T-helper 17 cell (primary cell): ENCODE measurements around the gene ECE1. TPM values are rescaled to one million over a fixed set of nuclear protein-coding genes. Genes with fewer than 3 reads are reported as not detected.
"Not testable (repeated sequence)": the region's sequence is repeated elsewhere in the genome, so short reads cannot be mapped to it uniquely, and the experiment has no call there.

Experiments
- ATAC-seq: fragments of 150-1000 bp; cut with Tn5 transposase; 2 replicates; pipeline ENCODE4 v1.10.0; 2021; ENCODE audit warnings: mild to moderate bottlenecking, moderate library complexity
- DNase-seq, 3 donors: peaks; one replicate each; pipeline versions ENCODE4 v3.0.0 to v3.0.0-alpha.2; 2020 to 2021
- H3K9me3 ChIP-seq: one replicate; pipeline ENCODE4 v1.7.0; 2013; ENCODE audit warnings: low read length, mild to moderate bottlenecking; ENCODE audit not compliant: control insufficient read depth, poor library complexity, severe bottlenecking
- H3K27ac Mint-ChIP-seq: one replicate; pipeline ENCODE4 v1.8.0; 2022; ENCODE audit warnings: mild to moderate bottlenecking, moderate library complexity, mixed read lengths
- H3K27me3 Mint-ChIP-seq: one replicate; pipeline ENCODE4 v1.8.0; 2022; ENCODE audit warnings: mixed read lengths
- H3K36me3 Mint-ChIP-seq: one replicate; pipeline ENCODE4 v1.8.0; 2022; ENCODE audit warnings: low read depth, mixed read lengths
- H3K4me1 Mint-ChIP-seq: one replicate; pipeline ENCODE4 v1.8.0; 2022; ENCODE audit warnings: mild to moderate bottlenecking, mixed read lengths
- H3K4me3 Mint-ChIP-seq: one replicate; pipeline ENCODE4 v1.8.0; 2022; ENCODE audit warnings: mild to moderate bottlenecking, moderate library complexity, mixed read lengths
- total RNA-seq, 4 donors: library from RNA in 2 of 4; stranded (reverse) in 2 of 4; gene quantifications; one replicate each; pipeline ENCODE4 v1.2.3 and lab custom pipeline; 2022 to 2026

ECE1 gene
- total RNA-seq, 2 donors from 2014 or later: 116 to 117 TPM

- Mint-ChIP-seq H3K27me3 (no peaks in the 10 kb centered on the region), H3K36me3 (no peaks in the 10 kb centered on the region), H3K4me3 (no peak overlapping the region), H3K27ac (no peak overlapping the region), H3K4me1 (peaks cover 2% of the 10 kb centered on the region)
- no peak for ATAC-seq
- no peaks in the 10 kb centered on the region for H3K9me3 ChIP-seq
- DNase-seq: no peak
Measured at GRCh38 chr1:21182181-21182731, 108.0 kb downstream of the ECE1 start.

- not testable (repeated sequence) for H3K36me3 Mint-ChIP-seq, H3K27me3 Mint-ChIP-seq, DNase-seq, ATAC-seq, H3K4me3 Mint-ChIP-seq, H3K27ac Mint-ChIP-seq, H3K9me3 ChIP-seq
- H3K4me1 Mint-ChIP-seq: peaks cover 17% of the 10 kb centered on the region
Measured at GRCh38 chr1:21178271-21178670, 112.0 kb downstream of the ECE1 start.

DNA sequence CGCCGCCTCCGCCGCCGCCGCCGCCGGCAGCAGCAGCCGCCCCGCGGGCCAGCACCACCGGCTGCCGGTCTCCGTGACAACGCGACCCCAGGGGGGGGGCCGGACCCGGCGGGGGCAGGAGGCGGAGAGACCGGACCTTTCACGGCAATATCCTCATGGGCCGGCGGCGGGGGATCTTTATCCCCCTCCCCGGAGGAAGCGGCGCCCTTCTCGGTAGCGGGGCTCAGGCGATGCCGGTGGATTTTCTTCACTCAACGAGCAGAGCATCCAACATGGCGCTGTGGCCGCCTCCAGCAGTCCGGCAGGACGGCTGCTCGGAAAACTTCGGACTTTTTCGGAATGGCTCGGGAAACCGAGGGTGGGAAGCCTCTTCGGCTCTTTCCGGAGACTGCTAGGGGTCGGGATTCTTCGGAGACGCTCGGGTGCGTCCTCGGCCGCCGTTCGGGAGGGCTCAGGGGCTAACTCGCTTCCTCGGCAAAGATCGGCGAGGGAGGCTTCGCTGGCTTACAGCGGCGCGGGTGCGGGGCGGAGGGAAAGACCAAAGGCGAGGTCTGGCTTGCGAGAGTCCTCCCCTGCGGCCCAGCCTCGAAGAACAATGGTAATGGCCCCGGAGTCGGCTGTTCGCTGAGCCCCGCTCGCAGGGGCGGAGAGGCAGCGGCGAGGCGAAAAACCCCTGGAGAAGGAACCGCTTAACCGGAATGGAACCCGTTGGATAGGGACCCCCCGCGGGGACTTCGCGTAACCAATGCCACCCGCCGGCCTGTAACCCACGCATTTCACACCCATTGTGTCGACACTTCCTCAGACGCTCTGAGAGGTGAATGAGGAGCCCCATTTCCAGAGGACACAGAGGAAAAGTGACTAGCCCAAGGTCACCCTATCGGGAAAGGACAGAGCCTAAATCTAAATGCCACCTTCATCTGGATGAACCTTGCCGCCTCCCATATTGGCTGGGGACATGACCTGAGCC, 113.4 kb downstream of the ECE1 start, which contains the start of gene EIF4G3:
Gene EIF4G3 (minus strand): TSS at position 312 of the 970 bp plus-strand sequence. CDS start 174,155 bp downstream, outside the sequence.
- peak; percentile 93 to 100 (median 93) for DNase-seq

DNA sequence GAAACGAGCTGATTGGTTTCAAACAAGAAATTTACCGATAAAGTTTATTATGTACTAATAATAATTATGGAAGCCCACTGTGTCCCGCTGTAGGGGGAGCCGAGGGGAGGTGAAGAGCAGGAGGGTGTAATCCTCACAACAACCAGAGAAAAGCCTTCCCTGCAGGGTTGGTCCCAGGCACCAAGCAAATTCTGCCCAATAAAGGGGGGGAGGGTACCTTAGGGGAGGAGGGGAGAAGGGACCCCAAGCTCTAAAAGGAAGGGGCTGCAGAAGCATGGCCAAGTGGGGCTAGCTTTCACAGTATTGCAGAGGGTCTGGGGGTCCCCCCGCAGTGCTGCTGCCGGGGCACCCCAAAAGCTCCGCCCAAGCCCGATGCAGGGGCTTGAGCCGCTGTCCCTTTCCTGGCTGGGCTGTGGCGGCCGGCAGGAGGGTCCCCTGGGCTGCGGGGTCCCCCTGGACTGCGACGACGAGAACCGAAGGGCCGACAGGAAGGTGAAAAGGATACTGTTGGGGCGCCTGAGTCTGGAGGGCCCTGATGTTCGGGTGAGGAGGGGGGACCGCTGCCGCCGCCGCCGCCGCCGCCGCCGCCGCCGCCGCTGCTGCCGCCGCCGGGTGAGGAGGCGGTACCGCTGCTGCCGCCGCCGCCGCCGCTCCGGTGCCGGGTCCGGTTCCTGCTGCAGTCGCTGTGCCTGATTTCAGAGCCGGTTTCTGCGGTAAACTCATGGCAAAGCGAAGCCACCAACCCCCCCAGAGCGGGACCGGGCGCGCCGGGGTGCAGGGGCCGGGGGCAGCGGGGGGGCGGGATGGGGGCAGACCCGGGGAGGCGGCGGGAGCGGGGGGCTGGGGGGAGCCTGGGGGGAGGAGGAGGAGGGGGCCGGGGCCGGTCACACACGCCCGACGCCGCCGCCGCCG, 114.3 kb downstream of the ECE1 start:
- Mint-ChIP-seq H3K27ac (peak overlapping the region; percentile 96), H3K27me3 (no peaks in the 10 kb centered on the region), H3K4me1 (peaks cover 20% of the 10 kb centered on the region), H3K36me3 (peaks cover 2% of the 10 kb centered on the region), H3K4me3 (peak overlapping the region; percentile 89)
- H3K9me3 ChIP-seq: no peaks in the 10 kb centered on the region
- ATAC-seq: peak; percentile 12
- peak; percentile 29 to 57 (median 54) for DNase-seq

More for the DNA sequence above, 113.4 kb downstream of the ECE1 start, which contains the start of gene EIF4G3:
- Mint-ChIP-seq H3K27me3 (no peaks in the 10 kb centered on the region), H3K27ac (peak within 1 kb of the TSS; percentile 96), H3K4me3 (peak within 1 kb of the TSS; percentile 91), H3K36me3 (no peaks in the 10 kb centered on the region), H3K4me1 (peaks cover 17% of the 10 kb centered on the region)
- H3K9me3 ChIP-seq: no peaks in the 10 kb centered on the region
- peak; percentile 95 for ATAC-seq

GRCh38 chr1:21175324-21175669, 115.0 kb downstream of the ECE1 start:
- Mint-ChIP-seq H3K27ac (peak overlapping the region; percentile 96), H3K36me3 (peaks cover 2% of the 10 kb centered on the region), H3K4me1 (peaks cover 20% of the 10 kb centered on the region), H3K4me3 (peak overlapping the region; percentile 89), H3K27me3 (no peaks in the 10 kb centered on the region)
- peak in 1 of 3 donors; percentile 30 for DNase-seq
- no peaks in the 10 kb centered on the region for H3K9me3 ChIP-seq
- no peak for ATAC-seq

GRCh38 chr1:21174654-21175323, 115.5 kb downstream of the ECE1 start:
- Mint-ChIP-seq H3K36me3 (peaks cover 2% of the 10 kb centered on the region), H3K27ac (peak overlapping the region; percentile 96), H3K4me3 (peak overlapping the region; percentile 89), H3K4me1 (peaks cover 20% of the 10 kb centered on the region), H3K27me3 (no peaks in the 10 kb centered on the region)
- ATAC-seq (no peak), DNase-seq (no peak)
- no peaks in the 10 kb centered on the region for H3K9me3 ChIP-seq

- no peaks in the 10 kb centered on the region for H3K9me3 ChIP-seq
- H3K36me3 Mint-ChIP-seq: peaks cover 2% of the 10 kb centered on the region
- peaks cover 20% of the 10 kb centered on the region for H3K4me1 Mint-ChIP-seq
- H3K4me3 Mint-ChIP-seq: peak overlapping the region; percentile 36
- H3K27me3 Mint-ChIP-seq: no peaks in the 10 kb centered on the region
- peak overlapping the region; percentile 96 for H3K27ac Mint-ChIP-seq
- DNase-seq: no peak
- no peak for ATAC-seq
Measured at GRCh38 chr1:21174230-21174629, 116.0 kb downstream of the ECE1 start.

- H3K4me1 Mint-ChIP-seq: peaks cover 20% of the 10 kb centered on the region
- not testable (repeated sequence) for H3K36me3 Mint-ChIP-seq
Measured at GRCh38 chr1:21173096-21173495, 117.2 kb downstream of the ECE1 start.

GRCh38 chr1:21170837-21171236, 119.4 kb downstream of the ECE1 start:
- H3K36me3 Mint-ChIP-seq, H3K27me3 Mint-ChIP-seq, H3K4me3 Mint-ChIP-seq, DNase-seq, ATAC-seq, H3K9me3 ChIP-seq, H3K27ac Mint-ChIP-seq: not testable (repeated sequence)
- H3K4me1 Mint-ChIP-seq: peaks cover 21% of the 10 kb centered on the region

More at GRCh38 chr1:21173096-21173495, 117.2 kb downstream of the ECE1 start:
- not testable (repeated sequence) for DNase-seq, H3K27me3 Mint-ChIP-seq, H3K4me3 Mint-ChIP-seq, H3K9me3 ChIP-seq, H3K27ac Mint-ChIP-seq, ATAC-seq

- no peaks in the 10 kb centered on the region for H3K27me3 Mint-ChIP-seq
- H3K4me1 Mint-ChIP-seq: peaks cover 10% of the 10 kb centered on the region
- ATAC-seq (no peak), DNase-seq (no peak)
- H3K4me3 Mint-ChIP-seq: no peak overlapping the region
- no peaks in the 10 kb centered on the region for H3K9me3 ChIP-seq
- H3K36me3 Mint-ChIP-seq: peaks cover 6% of the 10 kb centered on the region
- H3K27ac Mint-ChIP-seq: no peak overlapping the region
Measured at GRCh38 chr1:21168444-21168843, 121.8 kb downstream of the ECE1 start.
